B cell (primary cell): ENCODE measurements around the gene FARP1. TPM values are rescaled to one million over a fixed set of nuclear protein-coding genes. Genes with fewer than 3 reads are reported as not detected.

Experiments
- ATAC-seq: fragments of 200-7000 bp; cut with Tn5 transposase; one replicate; pipeline ENCODE4 v1.10.0; 2021; ENCODE audit warnings: low read depth, mild to moderate bottlenecking, moderate number of reproducible peaks, moderate library complexity
- CTCF ChIA-PET: fragments of 350-600 bp; sonication (Branson Sonifier 250); formaldehyde crosslinking; loops from one replicate; lab custom pipeline; 2021; ENCODE audit warnings: antibody characterized with exemption, inconsistent platforms; lab: Charles Lee
- POLR2A ChIA-PET: fragments of 350-600 bp; sonication (Branson Sonifier 250); formaldehyde crosslinking; loops from one replicate; lab custom pipeline; 2021; ENCODE audit warnings: antibody characterized with exemption; lab: Charles Lee
- DNase-seq: peaks from one replicate; pipeline ENCODE4 v3.0.0; 2013
- H2AFZ ChIP-seq: 2 replicates; pipeline ENCODE4 v1.6.1; 2012; ENCODE audit warnings: mild to moderate bottlenecking, low read depth, low read length; ENCODE audit not compliant: insufficient read depth, poor library complexity, severe bottlenecking
- H3K27ac ChIP-seq, 2 donors: 1 replicate in 1 of 2; 2 replicates in 1 of 2; pipeline ENCODE4 v1.5.1; 2012 to 2013; ENCODE audit warnings: low read length in 2 of 2, mild to moderate bottlenecking in 2 of 2, moderate library complexity in 1 of 2
- H3K27me3 ChIP-seq, 4 experiments: fragments of 200-600 bp in 1 of 4; sonication (generic) in 1 of 4; replicated peaks in 1 of 4; 1 replicate in 2 of 4; 2 replicates in 2 of 4; pipeline versions ENCODE4 v1.6.1 to v1.7.0; 2013 to 2016; ENCODE audit warnings: low read length in 3 of 4, mild to moderate bottlenecking in 2 of 4, mixed read lengths in 1 of 4, moderate library complexity in 1 of 4; ENCODE audit not compliant: insufficient read depth in 4 of 4, control insufficient read depth in 3 of 4; ENCODE audit errors: control extremely low read depth in 1 of 4
- H3K36me3 ChIP-seq, 2 experiments: replicated peaks in 1 of 2; 1 replicate in 1 of 2; 2 replicates in 1 of 2; pipeline versions ENCODE4 v1.6.1 to v1.7.1; 2013; ENCODE audit warnings: low read length in 1 of 2; ENCODE audit not compliant: insufficient read depth in 2 of 2, control insufficient read depth in 1 of 2; ENCODE audit errors: control extremely low read depth in 1 of 2, extremely low read depth in 1 of 2
- H3K4me1 ChIP-seq, 2 donors: fragments of 200-600 bp in 1 of 2; sonication (generic) in 1 of 2; 1 replicate in 1 of 2; 2 replicates in 1 of 2; pipeline versions ENCODE4 v1.5.1 to v1.6.1; 2013 to 2017; ENCODE audit warnings: low read length in 2 of 2; ENCODE audit not compliant: control insufficient read depth in 2 of 2, insufficient read depth in 2 of 2
- H3K4me2 ChIP-seq: replicated peaks from 2 replicates; pipeline ENCODE3; 2012; ENCODE audit warnings: mild to moderate bottlenecking, low read depth, low read length; ENCODE audit not compliant: poor library complexity, severe bottlenecking
- H3K4me3 ChIP-seq, 5 experiments: fragments of 200-600 bp in 1 of 5; sonication (generic) in 1 of 5; 1 replicate in 3 of 5; 2 replicates in 2 of 5; pipeline versions ENCODE4 v1.5.1 to v1.7.0; 2011 to 2016; ENCODE audit warnings: low read length in 4 of 5, mild to moderate bottlenecking in 4 of 5, low read depth in 2 of 5, control low read depth in 1 of 5, moderate library complexity in 1 of 5; ENCODE audit not compliant: insufficient read depth in 1 of 5; ENCODE audit errors: control extremely low read depth in 1 of 5, extremely low read depth in 1 of 5
- H3K79me2 ChIP-seq: fragments of 200-600 bp; sonication (generic); one replicate; pipeline ENCODE4 v1.6.0; 2016; ENCODE audit warnings: low read length; ENCODE audit not compliant: control insufficient read depth, insufficient read depth
- H3K9ac ChIP-seq: fragments of 200-600 bp; sonication (generic); 2 replicates; pipeline ENCODE4 v1.6.1; 2017; ENCODE audit warnings: mild to moderate bottlenecking, low read length, moderate library complexity
- H3K9me3 ChIP-seq, 3 donors: one replicate each; pipeline versions ENCODE4 v1.6.1 to v1.7.1; 2013; ENCODE audit warnings: low read length in 2 of 3; ENCODE audit not compliant: control insufficient read depth in 2 of 3, insufficient read depth in 1 of 3; ENCODE audit errors: control extremely low read depth in 1 of 3
- H4K20me1 ChIP-seq: 2 replicates; pipeline ENCODE4 v1.6.0; 2012; ENCODE audit warnings: mild to moderate bottlenecking, low read length; ENCODE audit not compliant: insufficient read depth, control insufficient read depth, poor library complexity, severe bottlenecking
- H3K27ac Mint-ChIP-seq: one replicate; pipeline ENCODE4 v1.8.0; 2021; ENCODE audit warnings: mixed read lengths
- H3K27me3 Mint-ChIP-seq: one replicate; pipeline ENCODE4 v1.8.0; 2021; ENCODE audit warnings: mixed read lengths
- H3K4me1 Mint-ChIP-seq: one replicate; pipeline ENCODE4 v1.8.0; 2021; ENCODE audit warnings: mixed read lengths
- H3K4me3 Mint-ChIP-seq: one replicate; pipeline ENCODE4 v1.8.0; 2021; ENCODE audit warnings: mixed read lengths
- H3K9me3 Mint-ChIP-seq: one replicate; pipeline ENCODE4 v1.8.0; 2022; ENCODE audit warnings: mixed read lengths; ENCODE audit not compliant: insufficient read depth
- EZH2 ChIP-seq: IDR thresholded peaks from 2 replicates; pipeline ENCODE4 v1.6.1; 2012; ENCODE audit warnings: borderline replicate concordance, low read depth, mild to moderate bottlenecking, moderate library complexity, low read length; ENCODE audit not compliant: insufficient read depth, poor library complexity, severe bottlenecking
- WGBS: methylation state at CpG from one replicate; pipeline ENCODE4 v1.1.5; 2013; ENCODE audit warnings: missing lambda C conversion rate; ENCODE audit not compliant: insufficient coverage; 5-methylcytosine and 5-hydroxymethylcytosine counted together
- intact Hi-C: fragments of 100-400 bp; cut with micrococcal nuclease; formaldehyde crosslinking; loops from one replicate; pipeline ENCODE4 v1.10.0; 2022
- polyA plus RNA-seq: library from polyadenylated mRNA; depleted of rRNA; stranded (reverse); fragments of >200 nt; gene quantifications from 2 replicates; pipeline ENCODE4 v1.2.3, GENCODE V29; 2012
- total RNA-seq, 2 donors: library from RNA; stranded (reverse); fragments of 120-200 nt in 1 of 2; gene quantifications; 1 replicate in 1 of 2; 2 replicates in 1 of 2; pipeline versions ENCODE4 v1.2.3 to v1.2.4, GENCODE V29; 2013 to 2022
- TF ChIP-seq, protein P1 (sequence below): fragments of 200-600 bp; IDR thresholded peaks from one replicate; pipeline ENCODE4 v1.8.0; 2022; ENCODE audit warnings: antibody characterized with exemption, mild to moderate bottlenecking

Gene FARP1
- total and polyA plus RNA-seq, 2 donors (not counting 1 experiment from before 2014, with no cell fraction given), result 0.15 to 1.5 TPM

DNA sequence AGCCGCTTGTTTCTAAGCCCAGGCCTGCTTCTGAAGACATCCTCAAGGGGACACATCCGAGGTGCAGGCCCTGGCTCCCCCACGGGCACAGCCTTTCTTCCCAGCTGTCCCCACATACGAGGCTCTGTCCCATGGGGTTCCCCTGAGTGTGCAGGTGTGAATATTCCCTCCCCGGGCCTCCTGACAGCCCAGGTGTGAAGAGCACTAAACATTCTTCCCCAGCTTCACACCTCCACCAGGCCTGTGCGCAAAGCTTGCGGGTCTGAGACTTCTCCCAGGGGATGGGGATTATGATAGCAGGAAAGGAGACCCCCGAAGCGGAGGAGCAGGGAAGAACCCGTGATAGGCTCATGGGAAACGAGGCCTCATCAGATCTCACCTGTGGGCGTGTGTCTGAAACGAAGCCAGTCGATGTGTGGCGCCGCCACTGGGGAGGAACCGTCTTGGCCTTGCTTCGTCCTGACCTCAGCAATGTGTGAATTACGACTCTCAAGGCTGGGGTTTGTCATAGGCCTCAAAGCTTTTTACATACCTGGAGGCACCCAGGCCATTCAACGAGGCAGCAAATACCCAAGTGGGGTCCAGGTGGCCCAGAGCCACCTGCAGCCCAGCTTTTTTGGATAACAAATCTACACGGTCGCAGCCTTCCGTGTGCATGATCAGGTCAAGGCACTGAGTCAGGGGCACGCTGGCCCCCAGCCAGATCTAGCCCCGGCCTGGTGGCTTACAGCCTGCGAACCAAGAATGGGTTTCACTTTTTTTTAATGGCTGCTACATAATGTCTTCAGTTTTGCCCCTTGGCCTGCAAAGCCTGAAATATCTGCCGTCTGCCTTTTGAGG lies 299.7 kb downstream of the FARP1 start:
- no peak overlapping the region for H3K4me2 ChIP-seq
- H3K27ac Mint-ChIP-seq, result no peak overlapping the region
- H3K27me3 Mint-ChIP-seq, result no peaks in the 10 kb centered on the region
- no peaks in the 10 kb centered on the region for H3K9me3 ChIP-seq
- DNase-seq (no peak), ATAC-seq (no peak)
- H3K36me3 ChIP-seq, result no peaks in the 10 kb centered on the region
- no peaks in the 10 kb centered on the region for H4K20me1 ChIP-seq
- H3K4me3 ChIP-seq, result no peak overlapping the region
- no peak overlapping the region for H3K4me3 Mint-ChIP-seq
- H3K27me3 ChIP-seq, result no peaks in the 10 kb centered on the region
- H3K27ac ChIP-seq, result no peak overlapping the region
- no peaks in the 10 kb centered on the region for H3K9me3 Mint-ChIP-seq
- H3K79me2 ChIP-seq, result no peaks in the 10 kb centered on the region
- TF ChIP-seq EZH2, result no peak
- TF ChIP-seq, protein P1, sequence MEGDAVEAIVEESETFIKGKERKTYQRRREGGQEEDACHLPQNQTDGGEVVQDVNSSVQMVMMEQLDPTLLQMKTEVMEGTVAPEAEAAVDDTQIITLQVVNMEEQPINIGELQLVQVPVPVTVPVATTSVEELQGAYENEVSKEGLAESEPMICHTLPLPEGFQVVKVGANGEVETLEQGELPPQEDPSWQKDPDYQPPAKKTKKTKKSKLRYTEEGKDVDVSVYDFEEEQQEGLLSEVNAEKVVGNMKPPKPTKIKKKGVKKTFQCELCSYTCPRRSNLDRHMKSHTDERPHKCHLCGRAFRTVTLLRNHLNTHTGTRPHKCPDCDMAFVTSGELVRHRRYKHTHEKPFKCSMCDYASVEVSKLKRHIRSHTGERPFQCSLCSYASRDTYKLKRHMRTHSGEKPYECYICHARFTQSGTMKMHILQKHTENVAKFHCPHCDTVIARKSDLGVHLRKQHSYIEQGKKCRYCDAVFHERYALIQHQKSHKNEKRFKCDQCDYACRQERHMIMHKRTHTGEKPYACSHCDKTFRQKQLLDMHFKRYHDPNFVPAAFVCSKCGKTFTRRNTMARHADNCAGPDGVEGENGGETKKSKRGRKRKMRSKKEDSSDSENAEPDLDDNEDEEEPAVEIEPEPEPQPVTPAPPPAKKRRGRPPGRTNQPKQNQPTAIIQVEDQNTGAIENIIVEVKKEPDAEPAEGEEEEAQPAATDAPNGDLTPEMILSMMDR, result no peak
- H3K9ac ChIP-seq, result no peak overlapping the region
- 88% methylated on average over 26 of the region's 27 CpGs for WGBS
- ChIA-PET POLR2A (no interaction called here), CTCF (interaction anchor here (1.1 to 8.6 kb wide), 2 partner anchors 210 to 231 kb away, joined by 5 to 268 read pairs; no protein-coding TSS in a partner anchor)
- H3K4me1 Mint-ChIP-seq, result peaks cover 9% of the 10 kb centered on the region
- H2AFZ ChIP-seq, result no peak overlapping the region
- peaks cover 9 to 12% of the 10 kb centered on the region in 2 donors for H3K4me1 ChIP-seq
- intact Hi-C loops, result loop anchor here (10.0 kb wide), 1 partner anchor 132 kb away; the partner anchor contains the start of gene STK24

DNA sequence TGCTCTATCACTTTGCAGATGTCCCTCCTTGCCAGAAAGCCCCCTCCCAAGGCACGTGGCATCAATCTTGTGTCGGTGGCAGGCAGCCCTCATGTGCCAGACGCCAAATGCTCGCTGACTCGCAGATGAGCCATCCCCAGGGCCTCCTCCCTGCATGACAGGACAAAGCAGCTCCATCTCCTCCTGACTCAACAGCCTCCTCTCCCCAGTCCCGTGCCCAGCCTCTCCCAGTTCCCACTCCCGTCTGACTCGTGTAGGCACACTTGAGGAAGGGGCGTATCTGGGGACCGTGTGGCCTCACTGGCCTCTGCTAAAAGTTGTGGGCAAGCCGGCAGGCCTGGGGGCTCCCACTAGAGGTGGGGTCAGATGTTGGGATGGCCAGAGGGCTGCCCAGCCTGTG lies 300.4 kb downstream of the FARP1 start:
- Histone ChIP-seq H3K27me3 (no peaks in the 10 kb centered on the region), H3K27ac (no peak overlapping the region), H4K20me1 (no peaks in the 10 kb centered on the region), H3K9ac (no peak overlapping the region), H3K36me3 (no peaks in the 10 kb centered on the region), H3K4me3 (no peak overlapping the region), H3K4me2 (no peak overlapping the region), H3K4me1 (peaks cover 9 to 12% of the 10 kb centered on the region in 2 donors), H3K79me2 (no peaks in the 10 kb centered on the region), H2AFZ (no peak overlapping the region), H3K9me3 (no peaks in the 10 kb centered on the region)
- no peak overlapping the region for H3K27ac Mint-ChIP-seq
- ChIA-PET CTCF (interaction anchor here (4.9 to 8.6 kb wide), 2 partner anchors 209 to 230 kb away, joined by 68 to 268 read pairs; no protein-coding TSS in a partner anchor), POLR2A (no interaction called here)
- H3K27me3 Mint-ChIP-seq, result no peaks in the 10 kb centered on the region
- H3K4me3 Mint-ChIP-seq, result no peak overlapping the region
- intact Hi-C loops, result loop anchor here (10.0 kb wide), 1 partner anchor 131 kb away; the partner anchor contains the start of gene STK24
- ATAC-seq, result no peak
- no peaks in the 10 kb centered on the region for H3K9me3 Mint-ChIP-seq
- no peak for TF ChIP-seq EZH2
- TF ChIP-seq, protein P1, result no peak
- 95% methylated on average over 9 of the region's 11 CpGs for WGBS
- peaks cover 9% of the 10 kb centered on the region for H3K4me1 Mint-ChIP-seq
- no peak for DNase-seq
